CD4-positive, alpha-beta T cell treated with Interleukin-1 beta for 1 hour (primary cell): Measurements from ENCODE around the gene ETV5.
"Not testable (repeated sequence)": the region's sequence is repeated elsewhere in the genome, so short reads cannot be mapped to it uniquely, and the experiment has no call there.

ENCODE experiments used
- DNase-seq, 2 donors: peaks; one replicate each; pipeline ENCODE4 v3.0.0-alpha.2; 2020 to 2022

ETV5 gene

GRCh38 chr3:186059192-186059591, 49.7 kb downstream of the ETV5 start:
- no peak for DNase-seq

GRCh38 chr3:186058225-186058624, 50.7 kb downstream of the ETV5 start:
- no peak for DNase-seq

GRCh38 chr3:186057594-186057993, 51.3 kb downstream of the ETV5 start:
- DNase-seq = no peak

GRCh38 chr3:186054792-186055352, 54.0 kb downstream of the ETV5 start:
- no peak for DNase-seq

GRCh38 chr3:186053954-186054791, 54.7 kb downstream of the ETV5 start:
- DNase-seq = no peak

GRCh38 chr3:186052096-186052840, 56.6 kb downstream of the ETV5 start:
- no peak for DNase-seq

- no peak for DNase-seq
Measured at GRCh38 chr3:186049001-186049400, 59.9 kb downstream of the ETV5 start.

GRCh38 chr3:186048119-186048518, 60.8 kb downstream of the ETV5 start:
- DNase-seq = no peak

- DNase-seq = no peak
Measured at GRCh38 chr3:186046838-186047237, 62.1 kb downstream of the ETV5 start.

- no peak for DNase-seq
Measured at GRCh38 chr3:186044968-186045367, 63.9 kb downstream of the ETV5 start.

GRCh38 chr3:186044427-186044826, 64.5 kb downstream of the ETV5 start:
- no peak for DNase-seq

GRCh38 chr3:186042521-186043202, 66.2 kb downstream of the ETV5 start:
- no peak for DNase-seq

GRCh38 chr3:186042036-186042435, 66.9 kb downstream of the ETV5 start:
- no peak for DNase-seq

- no peak for DNase-seq
Measured at GRCh38 chr3:186038360-186038759, 70.5 kb downstream of the ETV5 start.

GRCh38 chr3:186035277-186035676, 73.6 kb downstream of the ETV5 start:
- no peak for DNase-seq

GRCh38 chr3:186032321-186032720, 76.6 kb downstream of the ETV5 start:
- no peak for DNase-seq

- DNase-seq = not testable (repeated sequence)
Measured at GRCh38 chr3:186025993-186026392, 82.9 kb downstream of the ETV5 start.

GRCh38 chr3:186025161-186025560, 83.7 kb downstream of the ETV5 start:
- no peak for DNase-seq

GRCh38 chr3:186024210-186024609, 84.7 kb downstream of the ETV5 start:
- DNase-seq = no peak

GRCh38 chr3:186022931-186023330, 86.0 kb downstream of the ETV5 start:
- DNase-seq = no peak

- no peak for DNase-seq
Measured at GRCh38 chr3:186021673-186022362, 87.1 kb downstream of the ETV5 start.

- not testable (repeated sequence) for DNase-seq
Measured at GRCh38 chr3:186021250-186021649, 87.6 kb downstream of the ETV5 start.

GRCh38 chr3:186019288-186019687, 89.6 kb downstream of the ETV5 start:
- DNase-seq = not testable (repeated sequence)
